ENCODE data around the gene CDSN.

CDSN gene

GRCh38 chr6:31086788-31087440 is 33.3 kb downstream of the CDSN start:
- 7% methylated on average over 3 of the region's 7 CpGs for WGBS (ENCODE audit: insufficient coverage)
- no peaks in the 10 kb centered on the region for H3K36me3 ChIP-seq (ENCODE audit: control insufficient read depth in 4 of 4, insufficient read depth in 4 of 4, low read length in 3 of 4)
- ChIA-PET POLR2A (interaction anchor here (0.6 kb wide), 1 partner anchor 172 kb away, joined by 3 read pairs; no protein-coding TSS in a partner anchor), CTCF (interaction anchor here (0.5 to 3.6 kb wide), 38 partner anchors 8 to 408 kb away, joined by 3 to 33 read pairs (median 4); partner anchors contain the start of genes MUCL3 and PSORS1C1)
- peak overlapping the region in 2 of 7 experiments; percentile 26 to 53 for H3K4me3 ChIP-seq (ENCODE audit: control insufficient read depth in 1 of 7, extremely low read depth in 1 of 7, insufficient read depth in 4 of 7, low read depth in 2 of 7, low read length in 6 of 7)
- DNase-seq, result peak; percentile 45 to 87 (median 80)
- H3K27me3 ChIP-seq (replicated peaks in 2 of 5; ENCODE audit: control insufficient read depth in 4 of 5, insufficient read depth in 5 of 5, low read length in 4 of 5), result no peaks in the 10 kb centered on the region
- peaks cover 0 to 20% (median 13%) of the 10 kb centered on the region in 4 experiments for H3K4me1 ChIP-seq (ENCODE audit: control extremely low read depth in 1 of 4, control insufficient read depth in 4 of 4, insufficient read depth in 4 of 4, low read length in 3 of 4)
- peak overlapping the region in 1 of 2 experiments; percentile 28 for H3K27ac ChIP-seq (ENCODE audit: insufficient read depth in 1 of 2, low read depth in 1 of 2, low read length in 2 of 2, poor library complexity in 1 of 2, severe bottlenecking in 2 of 2)
- no peaks in the 10 kb centered on the region for H3K9me3 ChIP-seq (ENCODE audit: control extremely low read depth in 1 of 5, control insufficient read depth in 4 of 5, insufficient read depth in 2 of 5, low read depth in 1 of 5, low read length in 4 of 5)

GRCh38 chr6:31083742-31084354 is 36.4 kb downstream of the CDSN start:
- ChIA-PET CTCF (interaction anchor here (1.4 to 2.4 kb wide), 3 partner anchors 10 to 255 kb away, joined by 6 to 7 read pairs (median 6); partner anchors contain the start of gene VARS2), POLR2A (no interaction called here)

GRCh38 chr6:31081872-31082271 is 38.4 kb downstream of the CDSN start:
- H3K27me3 ChIP-seq (replicated peaks in 2 of 5; ENCODE audit: control insufficient read depth in 4 of 5, insufficient read depth in 5 of 5, low read length in 4 of 5), result no peaks in the 10 kb centered on the region
- no peaks in the 10 kb centered on the region for H3K9me3 ChIP-seq (ENCODE audit: control extremely low read depth in 1 of 5, control insufficient read depth in 4 of 5, insufficient read depth in 2 of 5, low read depth in 1 of 5, low read length in 4 of 5)
- CTCF ChIA-PET, result interaction anchor here (0.8 to 5.5 kb wide), 5 partner anchors 12 to 255 kb away, joined by 4 to 67 read pairs (median 7); partner anchors contain the start of gene VARS2
- no peak overlapping the region for H3K4me3 ChIP-seq (ENCODE audit: control insufficient read depth in 1 of 7, extremely low read depth in 1 of 7, insufficient read depth in 4 of 7, low read depth in 2 of 7, low read length in 6 of 7)
- 100% methylated on average over 3 of the region's 6 CpGs for WGBS (ENCODE audit: insufficient coverage)
- H3K36me3 ChIP-seq (ENCODE audit: control insufficient read depth in 4 of 4, insufficient read depth in 4 of 4, low read length in 3 of 4), result no peaks in the 10 kb centered on the region
- POLR2A ChIA-PET, result no interaction called here
- H3K4me1 ChIP-seq (ENCODE audit: control extremely low read depth in 1 of 4, control insufficient read depth in 4 of 4, insufficient read depth in 4 of 4, low read length in 3 of 4), result peaks cover 0 to 12% (median 9%) of the 10 kb centered on the region in 4 experiments
- no peak for DNase-seq
- no peak overlapping the region for H3K27ac ChIP-seq (ENCODE audit: insufficient read depth in 1 of 2, low read depth in 1 of 2, low read length in 2 of 2, poor library complexity in 1 of 2, severe bottlenecking in 2 of 2)

More at GRCh38 chr6:31083742-31084354, 36.4 kb downstream of the CDSN start:
- Histone ChIP-seq H3K9me3 (ENCODE audit: control extremely low read depth in 1 of 5, control insufficient read depth in 4 of 5, insufficient read depth in 2 of 5, low read depth in 1 of 5, low read length in 4 of 5) (no peaks in the 10 kb centered on the region), H3K4me3 (ENCODE audit: control insufficient read depth in 1 of 7, extremely low read depth in 1 of 7, insufficient read depth in 4 of 7, low read depth in 2 of 7, low read length in 6 of 7) (no peak overlapping the region), H3K27me3 (replicated peaks in 2 of 5; ENCODE audit: control insufficient read depth in 4 of 5, insufficient read depth in 5 of 5, low read length in 4 of 5) (no peaks in the 10 kb centered on the region), H3K4me1 (ENCODE audit: control extremely low read depth in 1 of 4, control insufficient read depth in 4 of 4, insufficient read depth in 4 of 4, low read length in 3 of 4) (peaks cover 0 to 18% (median 14%) of the 10 kb centered on the region in 4 experiments), H3K36me3 (ENCODE audit: control insufficient read depth in 4 of 4, insufficient read depth in 4 of 4, low read length in 3 of 4) (no peaks in the 10 kb centered on the region), H3K27ac (ENCODE audit: insufficient read depth in 1 of 2, low read depth in 1 of 2, low read length in 2 of 2, poor library complexity in 1 of 2, severe bottlenecking in 2 of 2) (no peak overlapping the region)
- WGBS (ENCODE audit: insufficient coverage), result 44% methylated on average over 6 of the region's 8 CpGs
- peak; percentile 39 to 60 (median 56) for DNase-seq

DNA sequence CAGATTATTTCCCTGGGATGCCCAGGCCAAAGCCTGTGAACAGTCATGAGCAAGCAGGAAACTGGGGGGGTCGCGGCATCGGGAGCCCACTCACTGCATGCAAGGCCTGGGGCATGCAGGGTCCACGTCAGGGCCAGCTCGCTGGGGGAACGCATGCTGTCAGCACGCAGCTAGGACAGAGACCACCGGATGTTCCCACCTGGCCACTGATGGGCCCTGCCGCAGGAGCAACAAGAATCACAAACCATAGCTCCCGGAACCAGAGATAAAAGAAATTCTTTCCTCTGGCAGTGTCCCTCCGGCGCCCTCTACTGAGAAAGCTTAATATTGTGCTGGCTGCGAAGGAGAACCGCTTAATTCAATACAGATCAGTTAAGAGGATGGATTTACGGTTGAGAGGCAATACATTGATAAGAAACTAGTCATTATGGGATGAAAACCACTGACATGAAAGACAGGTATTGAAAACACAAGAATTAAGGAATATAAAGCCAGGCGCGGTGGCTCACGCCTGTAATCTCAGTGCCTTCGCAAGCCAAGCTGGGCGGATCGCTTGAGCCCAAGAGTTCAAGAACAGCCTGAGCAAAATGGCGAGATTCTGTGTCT is 40.5 kb downstream of the CDSN start:
- WGBS (ENCODE audit: insufficient coverage), result 22% methylated on average over 20 of the region's 22 CpGs
- POLR2A ChIA-PET, result interaction anchor here (0.6 kb wide), 1 partner anchor 12 kb away, joined by 3 read pairs; no protein-coding TSS in a partner anchor

GRCh38 chr6:31076611-31077010 is 43.6 kb downstream of the CDSN start:
- Histone ChIP-seq H3K27ac (ENCODE audit: insufficient read depth in 1 of 2, low read depth in 1 of 2, low read length in 2 of 2, poor library complexity in 1 of 2, severe bottlenecking in 2 of 2) (no peak overlapping the region), H3K36me3 (ENCODE audit: control insufficient read depth in 4 of 4, insufficient read depth in 4 of 4, low read length in 3 of 4) (no peaks in the 10 kb centered on the region), H3K27me3 (replicated peaks in 2 of 5; ENCODE audit: control insufficient read depth in 4 of 5, insufficient read depth in 5 of 5, low read length in 4 of 5) (no peaks in the 10 kb centered on the region), H3K4me1 (ENCODE audit: control extremely low read depth in 1 of 4, control insufficient read depth in 4 of 4, insufficient read depth in 4 of 4, low read length in 3 of 4) (peaks cover 0 to 5% (median 4%) of the 10 kb centered on the region in 4 experiments), H3K9me3 (ENCODE audit: control extremely low read depth in 1 of 5, control insufficient read depth in 4 of 5, insufficient read depth in 2 of 5, low read depth in 1 of 5, low read length in 4 of 5) (no peaks in the 10 kb centered on the region), H3K4me3 (ENCODE audit: control insufficient read depth in 1 of 7, extremely low read depth in 1 of 7, insufficient read depth in 4 of 7, low read depth in 2 of 7, low read length in 6 of 7) (no peak overlapping the region)
- no peak for DNase-seq
- 100% methylated on average over 2 of the region's 4 CpGs for WGBS (ENCODE audit: insufficient coverage)
- ChIA-PET CTCF (no interaction called here), POLR2A (no interaction called here)

More for the DNA sequence above, 40.5 kb downstream of the CDSN start:
- Histone ChIP-seq H3K36me3 (ENCODE audit: control insufficient read depth in 4 of 4, insufficient read depth in 4 of 4, low read length in 3 of 4) (no peaks in the 10 kb centered on the region), H3K27ac (ENCODE audit: insufficient read depth in 1 of 2, low read depth in 1 of 2, low read length in 2 of 2, poor library complexity in 1 of 2, severe bottlenecking in 2 of 2) (no peak overlapping the region), H3K27me3 (replicated peaks in 2 of 5; ENCODE audit: control insufficient read depth in 4 of 5, insufficient read depth in 5 of 5, low read length in 4 of 5) (no peaks in the 10 kb centered on the region), H3K9me3 (ENCODE audit: control extremely low read depth in 1 of 5, control insufficient read depth in 4 of 5, insufficient read depth in 2 of 5, low read depth in 1 of 5, low read length in 4 of 5) (no peaks in the 10 kb centered on the region), H3K4me1 (ENCODE audit: control extremely low read depth in 1 of 4, control insufficient read depth in 4 of 4, insufficient read depth in 4 of 4, low read length in 3 of 4) (peaks cover 0 to 5% (median 4%) of the 10 kb centered on the region in 4 experiments), H3K4me3 (ENCODE audit: control insufficient read depth in 1 of 7, extremely low read depth in 1 of 7, insufficient read depth in 4 of 7, low read depth in 2 of 7, low read length in 6 of 7) (peak overlapping the region in 4 of 7 experiments; percentile 42 to 78 (median 65))
- CTCF ChIA-PET, result interaction anchor here (0.6 to 5.5 kb wide), 24 partner anchors 7 to 258 kb away, joined by 3 to 67 read pairs (median 5); partner anchors contain the start of genes PSORS1C1 and VARS2
- peak; percentile 61 to 78 (median 78) for DNase-seq

DNA sequence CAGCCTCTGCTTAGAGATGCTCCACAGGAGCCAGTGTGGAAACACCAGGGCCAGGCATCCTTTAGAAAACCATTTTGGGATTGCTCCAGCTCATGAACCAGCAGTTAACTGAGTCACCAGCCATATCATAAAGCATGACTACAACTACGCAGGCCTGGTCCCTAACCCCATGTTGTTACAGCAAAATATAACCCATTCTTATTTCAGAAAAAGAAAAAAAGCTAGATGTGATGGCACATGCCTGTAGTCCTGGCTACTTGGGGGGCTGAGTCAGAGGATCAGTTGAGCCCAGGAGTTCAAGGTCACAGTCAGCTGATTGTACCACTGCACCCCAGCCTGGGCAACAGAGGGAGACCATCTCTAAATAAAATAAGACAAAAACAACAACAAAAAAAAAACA is 44.7 kb downstream of the CDSN start:
- CTCF ChIA-PET, result interaction anchor here (0.9 kb wide), 1 partner anchor 160 kb away, joined by 3 read pairs; no protein-coding TSS in a partner anchor
- Histone ChIP-seq H3K4me3 (ENCODE audit: control insufficient read depth in 1 of 7, extremely low read depth in 1 of 7, insufficient read depth in 4 of 7, low read depth in 2 of 7, low read length in 6 of 7) (no peak overlapping the region), H3K36me3 (ENCODE audit: control insufficient read depth in 4 of 4, insufficient read depth in 4 of 4, low read length in 3 of 4) (no peaks in the 10 kb centered on the region), H3K27ac (ENCODE audit: insufficient read depth in 1 of 2, low read depth in 1 of 2, low read length in 2 of 2, poor library complexity in 1 of 2, severe bottlenecking in 2 of 2) (no peak overlapping the region), H3K27me3 (replicated peaks in 2 of 5; ENCODE audit: control insufficient read depth in 4 of 5, insufficient read depth in 5 of 5, low read length in 4 of 5) (peaks cover 0 to 2% (median 0%) of the 10 kb centered on the region in 5 experiments), H3K9me3 (ENCODE audit: control extremely low read depth in 1 of 5, control insufficient read depth in 4 of 5, insufficient read depth in 2 of 5, low read depth in 1 of 5, low read length in 4 of 5) (no peaks in the 10 kb centered on the region), H3K4me1 (ENCODE audit: control extremely low read depth in 1 of 4, control insufficient read depth in 4 of 4, insufficient read depth in 4 of 4, low read length in 3 of 4) (peaks cover 0 to 5% (median 4%) of the 10 kb centered on the region in 4 experiments)
- no CpG with 5 or more reads among the region's 1 CpG for WGBS (ENCODE audit: insufficient coverage)
- no peak for DNase-seq
- POLR2A ChIA-PET, result no interaction called here
